Neural progenitor cell (in vitro differentiated cells): ENCODE results near the gene BGN.

Experiments
- CTCF ChIP-seq: fragments of 200-600 bp; sonication (generic); IDR thresholded peaks from 2 replicates; pipeline ENCODE4 v1.5.1; 2017; ENCODE audit warnings: antibody characterized with exemption, mild to moderate bottlenecking
- EZH2 ChIP-seq: fragments of 200-600 bp; sonication (generic); IDR thresholded peaks from 2 replicates; pipeline ENCODE4 v1.6.1; 2017; ENCODE audit warnings: antibody characterized with exemption, mild to moderate bottlenecking, moderate library complexity
- EZH2phosphoT487 ChIP-seq: fragments of 200-600 bp; sonication (generic); IDR thresholded peaks from 2 replicates; pipeline ENCODE4 v1.6.1; 2017; ENCODE audit warnings: antibody characterized with exemption

- TF ChIP-seq CTCF (no peak), EZH2phosphoT487 (no peak), EZH2 (no peak)
Measured at GRCh38 chrX:153502131-153502530, 7.4 kb downstream of the BGN start.
